MM.1S (cell line): ENCODE measurements around the gene DCANP1.

Experiments
- CTCF ChIP-seq: fragments of 300-600 bp; sonication (generic); IDR thresholded peaks from 2 replicates; pipeline ENCODE4 v1.5.1; 2016; ENCODE audit warnings: antibody characterized with exemption, low read length, mixed read lengths
- EZH2 ChIP-seq: fragments of 300-600 bp; sonication (generic); optimal IDR thresholded peaks from 2 replicates; pipeline ENCODE3; 2017; ENCODE audit warnings: low read depth, mild to moderate bottlenecking, antibody characterized with exemption, low read length, mixed read lengths
- EZH2phosphoT487 ChIP-seq: fragments of 300-600 bp; sonication (generic); IDR thresholded peaks from 2 replicates; pipeline ENCODE4 v1.6.1; 2018; ENCODE audit warnings: antibody characterized with exemption, low read length

GRCh38 chr5:135491038-135491551 lies 43.9 kb upstream of the DCANP1 start:
- TF ChIP-seq EZH2phosphoT487, result no peak
- TF ChIP-seq CTCF, result no peak
- TF ChIP-seq EZH2, result no peak
